GM18951 (cell line): ENCODE data around the gene KIAA2012.

ENCODE experiments used
- POLR2A ChIP-seq: IDR thresholded peaks from 4 replicates; pipeline ENCODE4 v1.6.1; 2011; ENCODE audit warnings: mild to moderate bottlenecking; ENCODE audit not compliant: insufficient read length, insufficient read depth; ENCODE audit errors: extremely low read depth
- in situ Hi-C: fragments of 300-500 bp; cut with MboI; formaldehyde crosslinking; loops from one replicate; pipeline ENCODE4 v1.12.0; 2022; ENCODE audit warnings: low sequenced_read_pairs, mixed read lengths, inconsistent platforms; ENCODE audit not compliant: unreplicated experiment

Gene KIAA2012

DNA sequence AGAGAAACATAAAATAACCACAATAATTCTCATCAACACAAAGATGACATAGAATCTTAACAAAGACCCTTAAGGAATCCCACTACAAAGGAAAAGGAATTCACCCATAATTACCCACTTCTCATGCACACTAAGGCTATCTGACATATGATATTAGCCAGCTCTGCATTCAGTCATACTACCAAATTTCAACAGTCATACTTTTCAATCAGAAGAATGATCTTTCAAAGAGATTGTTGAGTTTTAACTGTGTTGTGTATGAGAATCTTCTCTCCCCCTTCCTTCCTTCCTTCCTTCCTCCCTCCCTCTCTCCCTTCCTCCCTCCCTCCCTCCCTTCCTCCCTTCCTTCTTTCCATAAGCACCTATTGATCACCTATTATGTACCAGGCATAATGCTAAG lies 22.4 kb upstream of the KIAA2012 start:
- no peak for TF ChIP-seq POLR2A
- in situ Hi-C loops, result no loop called here

GRCh38 chr2:202051499-202052161 lies 21.4 kb upstream of the KIAA2012 start:
- in situ Hi-C loops, result no loop called here
- TF ChIP-seq POLR2A, result no peak

- in situ Hi-C loops, result no loop called here
- no peak for TF ChIP-seq POLR2A
Observed at GRCh38 chr2:202052235-202052634, 20.8 kb upstream of the KIAA2012 start.

DNA sequence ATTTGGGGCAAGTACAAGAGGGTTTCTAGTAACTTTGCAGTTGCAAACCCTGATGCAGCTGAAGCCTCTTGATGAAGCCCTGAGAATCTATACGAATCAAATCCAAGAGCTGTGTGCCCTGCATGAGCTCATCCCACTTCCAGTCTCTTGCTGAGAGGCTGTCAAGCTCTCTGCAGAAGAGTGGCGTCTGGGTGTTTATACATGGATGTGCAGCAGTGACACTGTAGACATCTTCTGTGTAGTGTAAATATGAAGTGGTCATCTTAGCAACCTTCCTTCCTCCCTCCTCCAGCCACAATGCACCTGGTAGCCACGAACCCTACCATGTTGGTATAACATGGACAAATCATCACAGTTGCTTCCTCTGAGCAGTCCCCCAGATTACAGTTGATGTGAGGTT lies 18.4 kb upstream of the KIAA2012 start:
- TF ChIP-seq POLR2A, result no peak
- in situ Hi-C loops, result no loop called here

DNA sequence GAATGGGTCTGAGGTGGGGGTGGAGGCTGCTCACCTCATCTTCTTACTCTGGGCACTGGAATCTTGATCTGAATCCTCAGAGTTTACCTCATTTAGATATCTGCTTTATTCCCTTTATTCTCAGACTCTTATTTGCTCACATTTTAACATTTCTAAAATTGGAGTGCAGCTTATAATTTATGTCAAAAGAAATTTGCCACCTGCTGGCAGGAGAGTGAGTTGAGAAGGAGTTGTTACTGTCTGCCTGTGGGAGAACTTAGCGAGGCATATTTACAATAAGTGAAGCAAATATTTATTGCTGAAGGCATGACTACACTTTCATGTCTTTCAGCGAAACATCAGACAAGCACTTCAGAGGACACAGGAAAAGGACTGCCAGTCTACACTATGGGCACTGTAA lies 16.4 kb upstream of the KIAA2012 start:
- no peak for TF ChIP-seq POLR2A
- in situ Hi-C loops, result no loop called here

DNA sequence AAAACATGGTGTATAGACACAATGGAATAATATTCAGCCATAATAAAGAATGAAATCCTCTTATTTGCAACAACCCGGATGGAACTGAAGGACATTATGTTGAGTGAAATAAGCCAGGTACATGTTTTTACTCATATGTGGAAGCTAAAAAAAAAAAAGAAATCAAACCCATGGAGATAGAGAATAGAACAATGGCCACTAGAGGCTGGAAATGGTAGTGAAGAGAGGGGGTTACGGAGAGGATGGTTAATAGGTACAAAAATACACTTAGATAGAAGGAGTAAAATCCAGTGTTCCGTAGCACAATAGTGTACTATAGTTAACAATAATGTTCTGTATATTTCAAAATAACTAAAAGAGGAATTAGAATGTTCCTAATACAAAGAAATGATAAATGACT lies 12.8 kb upstream of the KIAA2012 start:
- in situ Hi-C loops, result no loop called here
- no peak for TF ChIP-seq POLR2A

DNA sequence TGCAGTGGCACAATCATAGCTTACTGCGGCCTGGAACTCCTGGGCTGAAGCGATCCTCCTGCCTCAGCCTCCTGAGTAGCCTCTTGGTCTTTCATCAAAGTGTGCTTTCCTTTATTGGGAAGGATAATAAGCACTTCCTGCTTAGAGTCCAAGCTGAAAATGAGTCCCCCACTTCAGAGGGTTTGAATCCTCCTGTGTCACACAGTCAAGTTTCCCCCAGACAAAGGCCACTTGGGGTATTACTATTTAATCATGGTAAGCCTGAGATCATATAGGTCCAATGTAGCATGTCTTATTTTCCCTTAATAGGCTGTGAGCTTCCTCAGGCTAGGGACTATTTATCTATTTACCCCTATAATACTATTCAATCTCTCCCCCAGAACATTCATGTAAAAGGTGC lies 11.4 kb upstream of the KIAA2012 start:
- in situ Hi-C loops, result no loop called here
- TF ChIP-seq POLR2A, result no peak

DNA sequence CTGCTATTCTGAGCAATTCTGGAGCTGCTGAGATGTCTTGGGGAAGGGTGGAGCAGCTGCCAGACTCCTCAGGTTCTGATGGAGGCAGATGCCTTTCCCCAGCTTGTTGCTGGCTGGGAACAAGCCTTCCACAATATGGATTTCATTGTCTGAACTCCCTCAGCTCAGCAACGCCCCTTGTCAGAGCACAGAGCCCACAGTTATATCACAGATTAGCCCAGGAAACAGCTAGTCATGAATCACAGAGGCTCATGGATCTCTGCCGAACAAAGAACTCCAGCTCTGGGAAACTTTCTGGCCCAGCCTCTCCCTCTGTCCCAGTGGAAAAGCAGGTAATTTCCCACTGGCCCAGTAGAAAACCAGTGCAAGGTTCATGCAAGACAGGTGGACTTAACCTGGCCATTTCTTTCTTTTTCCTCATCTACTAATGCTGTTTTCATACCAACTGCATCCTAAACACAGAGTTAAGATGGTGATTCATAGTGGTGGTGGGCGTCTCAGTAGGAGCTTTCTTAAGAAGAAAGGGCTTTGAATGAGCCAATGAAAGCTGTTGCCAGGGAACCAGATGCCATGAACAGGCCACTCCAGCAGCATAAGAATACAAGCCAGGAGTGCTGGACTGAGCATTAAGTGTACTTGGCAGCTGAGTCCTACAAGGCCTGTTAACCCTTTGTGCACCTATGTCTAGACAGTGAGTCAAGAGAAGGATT lies 8.7 kb upstream of the KIAA2012 start:
- TF ChIP-seq POLR2A, result no peak
- in situ Hi-C loops, result no loop called here

DNA sequence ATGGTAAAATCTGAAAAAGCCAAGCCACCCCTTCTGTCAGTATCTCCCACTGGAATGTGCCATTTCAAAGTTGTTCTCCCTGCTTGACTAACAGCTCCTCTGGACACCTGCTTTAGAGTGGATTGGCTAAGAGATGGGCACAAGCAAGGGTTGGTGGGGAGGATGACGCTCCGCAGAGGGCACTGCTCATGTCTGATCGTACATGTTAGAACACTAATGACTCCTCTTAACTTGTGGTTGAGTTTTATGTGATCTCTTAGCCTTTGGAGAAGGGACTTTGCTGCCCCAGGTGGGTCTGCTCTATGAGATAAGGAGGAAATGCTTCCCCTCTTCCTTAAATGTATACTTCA lies 8.2 kb upstream of the KIAA2012 start:
- in situ Hi-C loops, result no loop called here

GRCh38 chr2:202065876-202066275 lies 7.2 kb upstream of the KIAA2012 start:
- in situ Hi-C loops, result no loop called here
- TF ChIP-seq POLR2A, result no peak

More for the DNA sequence above, 8.2 kb upstream of the KIAA2012 start:
- TF ChIP-seq POLR2A, result no peak

GRCh38 chr2:202066875-202067274 lies 6.2 kb upstream of the KIAA2012 start:
- in situ Hi-C loops, result no loop called here
- no peak for TF ChIP-seq POLR2A

DNA sequence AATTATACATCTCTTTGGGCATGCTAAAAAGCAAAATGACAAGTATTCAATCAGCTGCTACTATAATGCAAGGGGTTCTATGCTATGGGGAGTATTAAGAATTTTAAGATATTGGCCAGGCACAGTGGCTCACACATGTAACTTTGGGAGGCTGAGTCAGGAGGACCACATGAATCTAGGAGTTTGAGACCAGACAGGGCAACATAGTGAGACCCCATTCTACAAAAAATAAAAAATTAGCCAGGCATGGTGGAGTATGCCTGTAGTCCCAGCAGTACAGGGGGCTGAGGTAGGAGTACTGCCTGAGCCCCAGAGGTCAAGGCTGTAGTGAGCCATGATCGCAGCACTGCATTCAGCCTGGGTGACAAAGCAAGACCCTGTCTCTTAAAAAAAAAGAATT lies 5.5 kb upstream of the KIAA2012 start:
- no peak for TF ChIP-seq POLR2A
- in situ Hi-C loops, result no loop called here

DNA sequence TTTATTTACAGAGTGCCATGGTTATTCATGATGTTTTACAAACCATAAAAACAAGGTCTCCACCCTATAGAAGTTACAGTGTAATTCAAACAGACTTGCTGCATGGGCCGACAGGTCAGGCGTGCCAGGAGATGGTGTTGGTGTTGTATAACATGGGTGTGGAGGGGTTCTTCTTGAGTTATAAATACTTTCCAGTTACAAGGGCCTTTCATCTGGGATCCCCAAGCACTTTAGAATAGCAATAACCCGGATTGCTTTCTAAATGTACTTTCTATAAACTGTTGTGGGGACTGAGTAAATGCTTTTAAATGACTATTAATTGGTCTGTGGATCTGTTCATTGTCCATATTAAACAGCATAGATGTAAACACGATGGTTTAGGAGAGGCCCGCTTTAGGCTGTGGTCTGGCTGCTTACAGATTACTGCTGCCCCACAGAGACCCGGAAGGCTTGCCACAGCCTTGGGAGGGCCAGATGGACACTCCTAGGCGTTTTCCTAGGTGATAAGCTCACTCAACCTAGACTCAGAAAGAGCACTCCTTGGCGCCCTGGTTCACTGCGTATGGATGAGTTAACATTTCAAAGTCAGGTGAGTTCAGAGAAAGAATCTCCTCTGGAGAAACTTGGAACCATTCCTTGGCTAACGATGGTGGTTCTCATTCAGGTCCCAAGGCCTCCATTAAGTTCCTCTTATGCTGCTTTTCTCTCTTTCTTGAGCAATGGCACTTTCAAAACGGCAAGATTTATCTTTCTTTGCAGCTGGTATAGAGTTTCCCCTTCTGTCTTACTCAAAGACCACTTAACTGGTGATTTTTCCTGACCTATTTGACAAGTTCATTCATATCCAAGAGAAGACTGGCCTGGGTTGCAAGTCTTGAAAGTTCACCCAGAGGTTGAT lies 3.6 kb upstream of the KIAA2012 start:
- in situ Hi-C loops, result no loop called here
- TF ChIP-seq POLR2A, result no peak

DNA sequence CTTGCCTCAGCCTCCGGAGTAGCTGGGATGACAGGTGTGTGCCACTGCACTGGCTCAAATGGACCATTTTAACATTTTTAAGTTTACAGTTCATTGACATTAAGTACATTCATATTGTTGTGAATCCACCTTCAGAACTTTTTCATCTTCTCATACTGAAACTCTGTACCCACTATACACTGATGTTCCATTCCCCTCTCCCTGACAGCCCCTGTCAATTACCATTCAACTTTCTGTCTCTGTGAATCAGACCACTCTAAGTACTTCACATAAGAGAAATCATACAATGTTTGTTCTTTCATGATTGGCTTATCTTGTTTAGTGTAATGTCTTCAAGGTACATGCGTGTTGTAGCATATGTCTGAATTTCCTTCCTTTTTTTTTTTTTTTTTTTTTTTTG lies 1.9 kb upstream of the KIAA2012 start:
- no peak for TF ChIP-seq POLR2A
- in situ Hi-C loops, result no loop called here

- TF ChIP-seq POLR2A, result no peak
- in situ Hi-C loops, result no loop called here
Observed at GRCh38 chr2:202072226-202072625, 829 bp upstream of the KIAA2012 start.
